ENCODE measurements around the gene CDH20. TPM values are rescaled to one million over a fixed set of nuclear protein-coding genes. Genes with fewer than 3 reads are reported as not detected.
A peak's percentile ranks its signal among the peaks of the same experiment; 100 is the strongest.

CDH20 gene
- total RNA-seq, 1 donor from 2014 or later: not detected

GRCh38 chr18:61502472-61502871 is 169.2 kb downstream of the CDH20 start:
- DNase-seq (ENCODE audit: low spot score) (peak; percentile 46), ATAC-seq (peak; percentile 85)

- DNase-seq (ENCODE audit: low spot score) (no peak), ATAC-seq (no peak)
These were observed 170.5 kb downstream of the CDH20 start for GRCh38 chr18:61503688-61504087.

- no peak for DNase-seq (ENCODE audit: low spot score)
- ATAC-seq: no peak
These were observed 195.7 kb downstream of the CDH20 start for GRCh38 chr18:61528961-61529360.

GRCh38 chr18:61530681-61531080 is 197.5 kb downstream of the CDH20 start:
- ATAC-seq: no peak
- no peak for DNase-seq (ENCODE audit: low spot score)

- no peak for ATAC-seq
These were observed 198.0 kb downstream of the CDH20 start for GRCh38 chr18:61531182-61531581.

GRCh38 chr18:61531891-61532290 is 198.7 kb downstream of the CDH20 start:
- DNase-seq (ENCODE audit: low spot score): no peak
- ATAC-seq: peak; percentile 54

More at GRCh38 chr18:61531182-61531581, 198.0 kb downstream of the CDH20 start:
- no peak for DNase-seq (ENCODE audit: low spot score)

- no peak for ATAC-seq
These were observed 202.2 kb downstream of the CDH20 start for GRCh38 chr18:61535401-61535800.

GRCh38 chr18:61541673-61542072 is 208.4 kb downstream of the CDH20 start:
- DNase-seq (ENCODE audit: low spot score) (no peak), ATAC-seq (no peak)

More at GRCh38 chr18:61535401-61535800, 202.2 kb downstream of the CDH20 start:
- DNase-seq (ENCODE audit: low spot score): no peak

- ATAC-seq (no peak), DNase-seq (ENCODE audit: low spot score) (no peak)
These were observed 209.4 kb downstream of the CDH20 start for GRCh38 chr18:61542596-61542995.

GRCh38 chr18:61543518-61543917 is 210.3 kb downstream of the CDH20 start:
- DNase-seq (ENCODE audit: low spot score): no peak
- ATAC-seq: no peak

GRCh38 chr18:61544178-61544577 is 210.9 kb downstream of the CDH20 start:
- ATAC-seq (no peak), DNase-seq (ENCODE audit: low spot score) (no peak)

GRCh38 chr18:61545281-61546245 is 212.3 kb downstream of the CDH20 start:
- ATAC-seq (no peak), DNase-seq (ENCODE audit: low spot score) (no peak)

- ATAC-seq: no peak
- no peak for DNase-seq (ENCODE audit: low spot score)
These were observed 213.4 kb downstream of the CDH20 start for GRCh38 chr18:61546590-61546989.

GRCh38 chr18:61549416-61549815 is 216.2 kb downstream of the CDH20 start:
- DNase-seq (ENCODE audit: low spot score) (no peak), ATAC-seq (no peak)

- DNase-seq (ENCODE audit: low spot score) (no peak), ATAC-seq (no peak)
These were observed 216.7 kb downstream of the CDH20 start for GRCh38 chr18:61549889-61550288.

- peak; percentile 94 for ATAC-seq
- no peak for DNase-seq (ENCODE audit: low spot score)
These were observed 218.4 kb downstream of the CDH20 start for GRCh38 chr18:61551586-61551985.

GRCh38 chr18:61553045-61553659 is 219.9 kb downstream of the CDH20 start:
- DNase-seq (ENCODE audit: low spot score) (no peak), ATAC-seq (no peak)

- peak; percentile 36 for ATAC-seq
These were observed 221.0 kb downstream of the CDH20 start for GRCh38 chr18:61554117-61554776.

GRCh38 chr18:61554946-61555361 is 221.7 kb downstream of the CDH20 start:
- ATAC-seq: no peak
- no peak for DNase-seq (ENCODE audit: low spot score)

More at GRCh38 chr18:61554117-61554776, 221.0 kb downstream of the CDH20 start:
- no peak for DNase-seq (ENCODE audit: low spot score)

GRCh38 chr18:61556316-61556715 is 223.1 kb downstream of the CDH20 start:
- ATAC-seq (no peak), DNase-seq (ENCODE audit: low spot score) (no peak)

- DNase-seq (ENCODE audit: low spot score) (no peak), ATAC-seq (no peak)
These were observed 223.6 kb downstream of the CDH20 start for GRCh38 chr18:61556862-61557261.
